CD4-positive, alpha-beta T cell treated with Interleukin-6 for 4 hours (primary cell): Measurements from ENCODE around the gene ZBTB47.

Experiments used
- DNase-seq: peaks from one replicate; pipeline ENCODE4 v3.0.0-alpha.2; 2020; ENCODE audit warnings: mixed read lengths

The ZBTB47 gene

DNA sequence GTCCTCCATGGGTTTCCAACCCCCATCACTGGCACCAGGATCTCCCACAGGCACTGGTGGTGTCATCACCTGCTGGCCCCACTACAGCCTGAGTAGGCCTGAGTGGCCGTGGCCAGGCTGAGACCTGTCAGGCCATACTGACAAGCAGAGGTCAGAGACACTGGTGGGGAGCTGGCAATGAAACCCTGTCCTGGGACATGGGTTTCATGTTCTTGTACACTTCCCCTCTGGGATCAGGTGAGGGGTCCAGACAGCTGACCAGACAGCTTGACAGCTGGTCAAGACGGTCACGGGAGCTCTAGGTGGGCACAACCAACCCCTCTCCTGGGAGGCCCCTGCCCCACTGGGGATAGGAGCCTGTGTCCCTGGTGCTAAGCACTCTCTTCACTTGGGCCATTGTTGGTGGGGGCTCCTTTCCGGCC, 13.1 kb downstream of the ZBTB47 start:
- DNase-seq: no peak

DNA sequence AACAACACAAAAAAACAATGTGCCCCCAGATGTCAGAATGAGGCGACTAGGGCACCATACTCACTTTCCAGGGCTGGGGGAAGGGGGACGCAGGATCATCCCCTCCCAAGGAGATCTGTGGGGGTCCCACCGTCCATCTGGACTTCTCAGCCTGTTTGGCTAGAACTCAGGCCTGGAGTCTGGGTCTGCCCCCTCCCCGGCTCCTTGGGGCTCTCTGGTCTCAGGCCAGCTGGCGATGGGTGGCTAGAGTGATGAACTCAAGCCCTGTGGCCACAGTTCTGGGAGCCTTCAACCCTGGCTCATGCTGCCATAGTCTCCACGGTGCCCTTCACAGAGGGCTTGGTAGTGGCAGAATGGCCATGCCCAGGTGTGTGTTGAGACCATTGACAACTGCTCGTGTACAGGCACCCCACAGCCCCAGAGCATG, 13.6 kb downstream of the ZBTB47 start:
- DNase-seq: no peak

DNA sequence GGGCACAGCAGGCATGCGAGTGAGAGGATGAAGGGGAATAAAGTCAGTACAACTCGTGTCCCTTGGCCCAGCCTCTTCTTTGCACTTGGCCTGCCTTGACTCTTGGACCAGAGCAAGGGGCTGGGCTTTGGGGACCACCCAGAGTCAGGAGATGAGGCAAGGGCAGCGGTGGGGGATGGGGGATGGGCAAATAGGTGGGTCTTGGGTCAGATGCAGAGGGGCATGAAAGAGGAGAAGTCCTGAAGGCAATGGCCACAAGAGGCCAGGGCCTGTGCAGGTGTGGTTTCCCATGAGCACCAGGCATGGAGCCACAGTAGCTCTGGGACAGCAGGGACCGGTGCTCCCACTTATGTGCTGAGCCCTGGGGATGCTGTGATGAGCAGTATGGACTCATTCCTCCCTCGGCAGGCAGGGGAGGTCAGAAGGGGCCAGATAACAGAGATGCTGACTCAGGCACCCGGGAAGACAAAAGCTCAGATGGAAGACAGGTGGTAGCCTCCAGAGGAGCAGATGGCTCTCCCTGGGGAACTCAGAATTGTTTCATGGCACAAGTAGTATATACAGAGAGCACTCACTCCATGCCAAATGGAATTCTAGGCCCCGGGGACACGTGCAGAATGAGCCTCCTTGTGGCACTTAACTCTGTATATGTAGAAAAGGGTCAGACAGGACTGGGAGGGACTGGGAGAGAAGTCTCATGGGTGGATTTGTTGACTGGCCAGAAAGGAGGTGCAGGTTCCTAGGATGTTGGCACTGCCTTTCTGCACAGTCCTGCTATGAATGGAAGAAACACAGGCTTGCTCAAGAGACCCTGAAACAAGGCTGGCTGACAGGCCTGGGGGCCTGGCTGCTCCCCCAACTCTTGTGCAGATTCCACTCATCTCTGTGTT, 14.3 kb downstream of the ZBTB47 start:
- DNase-seq: no peak

GRCh38 chr3:42668413-42668760, 14.9 kb downstream of the ZBTB47 start:
- no peak for DNase-seq

DNA sequence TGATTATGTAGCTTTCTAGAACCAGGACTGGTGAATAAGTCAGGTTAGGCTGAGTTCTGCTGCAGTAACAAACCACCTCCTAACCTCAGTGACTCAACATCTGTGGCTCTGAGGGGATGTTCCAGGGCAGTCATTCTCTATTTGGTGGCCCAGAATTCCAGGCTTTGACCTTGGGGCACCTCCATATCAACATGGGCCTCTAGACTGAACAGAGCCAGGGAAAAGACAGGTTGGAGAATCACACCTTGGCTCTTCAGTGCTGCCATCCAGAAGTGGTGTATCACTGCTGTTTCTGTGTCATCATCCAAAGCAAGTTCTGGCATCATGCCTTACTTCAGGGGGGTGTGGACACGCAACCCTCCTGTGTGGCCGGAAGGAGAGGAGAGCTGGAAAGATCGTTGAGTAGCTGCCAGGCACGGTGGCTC, 15.3 kb downstream of the ZBTB47 start:
- no peak for DNase-seq

DNA sequence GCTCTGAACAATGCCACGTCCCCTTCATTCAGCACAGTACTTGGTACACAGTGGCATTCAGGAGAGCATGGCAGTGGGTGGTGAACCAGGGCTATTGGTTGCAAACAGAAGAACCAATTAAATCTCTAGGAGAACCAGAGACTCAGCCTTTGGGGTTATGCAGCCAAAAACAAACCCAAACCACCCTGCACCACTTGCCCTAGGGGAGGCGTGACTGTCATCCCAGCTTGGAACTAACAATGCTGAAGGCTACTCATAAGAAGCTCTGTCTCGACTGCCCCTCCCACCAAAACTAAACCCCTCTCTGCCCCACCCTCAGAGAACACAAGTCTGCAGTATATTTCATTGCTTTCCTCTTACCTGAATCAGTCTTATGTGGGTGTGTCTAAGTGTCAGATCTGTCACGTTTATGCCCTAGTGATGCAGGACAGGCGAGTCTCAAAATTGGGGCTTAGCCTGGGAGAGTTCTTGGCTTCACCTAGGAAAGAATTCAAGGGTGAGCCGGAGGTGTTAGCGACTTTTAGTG, 16.6 kb downstream of the ZBTB47 start:
- DNase-seq: no peak

GRCh38 chr3:42670670-42671069, 17.2 kb downstream of the ZBTB47 start:
- DNase-seq: no peak

GRCh38 chr3:42672515-42672914, 19.0 kb downstream of the ZBTB47 start:
- no peak for DNase-seq

DNA sequence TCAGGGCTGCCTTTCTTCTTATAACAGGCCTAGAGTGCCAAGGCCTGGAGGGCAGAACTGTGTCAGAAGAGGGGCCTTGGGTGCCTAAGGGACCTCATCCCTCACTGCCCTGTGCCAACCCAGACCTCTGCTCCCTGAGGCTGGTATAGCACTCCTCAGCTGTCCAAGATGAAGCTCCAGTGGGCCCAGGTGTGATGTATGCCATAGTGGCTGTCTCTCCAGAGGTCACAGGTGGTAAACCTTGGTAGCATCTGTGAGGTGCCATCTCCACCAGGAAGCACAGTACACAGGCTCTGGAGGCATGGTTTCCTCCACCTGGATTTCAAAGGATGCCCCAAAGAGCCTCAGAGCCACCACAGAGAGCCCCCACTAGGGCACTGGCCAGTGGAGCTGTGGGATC, 19.6 kb downstream of the ZBTB47 start:
- no peak for DNase-seq

- no peak for DNase-seq
Measured at GRCh38 chr3:42674146-42674545, 20.6 kb downstream of the ZBTB47 start.

DNA sequence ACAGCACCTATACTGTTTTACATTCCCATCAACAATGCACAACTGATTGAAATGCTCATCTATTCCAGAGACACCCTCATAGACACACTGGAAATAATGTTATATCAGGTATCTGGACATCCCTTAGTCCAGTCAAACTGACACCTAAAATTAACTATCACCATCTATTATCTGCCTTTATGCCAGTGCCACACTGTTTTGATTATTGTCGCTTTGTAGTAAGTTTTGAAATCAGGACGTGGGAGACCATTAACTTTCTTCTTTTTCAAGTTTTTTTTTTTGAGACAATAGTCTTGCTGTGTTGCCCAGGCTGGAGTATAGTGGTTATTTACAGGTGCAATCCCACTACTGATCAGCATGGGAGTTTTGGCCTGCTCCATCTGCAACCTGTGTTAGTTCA, 22.4 kb downstream of the ZBTB47 start:
- DNase-seq: no peak

- no peak for DNase-seq
Measured at GRCh38 chr3:42678447-42678846, 24.9 kb downstream of the ZBTB47 start.

- no peak for DNase-seq
Measured at GRCh38 chr3:42680271-42680670, 26.8 kb downstream of the ZBTB47 start.

DNA sequence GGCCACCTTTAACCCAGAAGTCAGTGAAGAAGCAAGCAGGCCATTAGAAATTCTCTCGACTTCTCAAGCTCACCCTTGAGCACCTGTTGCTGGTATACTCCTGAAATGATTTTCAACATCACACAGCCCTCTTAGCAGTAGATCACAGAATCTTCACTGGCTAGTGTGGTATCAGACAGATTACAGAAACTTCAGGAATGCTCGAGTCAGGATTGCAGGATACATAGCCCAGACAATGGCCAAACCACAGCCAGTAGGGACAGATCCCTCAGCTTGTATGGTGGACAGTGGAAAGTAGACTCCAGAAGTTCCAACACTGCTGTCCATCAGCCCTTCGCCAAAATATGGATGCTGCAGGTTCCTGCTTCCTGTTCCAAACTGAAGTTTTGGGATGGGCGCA, 27.3 kb downstream of the ZBTB47 start:
- no peak for DNase-seq

DNA sequence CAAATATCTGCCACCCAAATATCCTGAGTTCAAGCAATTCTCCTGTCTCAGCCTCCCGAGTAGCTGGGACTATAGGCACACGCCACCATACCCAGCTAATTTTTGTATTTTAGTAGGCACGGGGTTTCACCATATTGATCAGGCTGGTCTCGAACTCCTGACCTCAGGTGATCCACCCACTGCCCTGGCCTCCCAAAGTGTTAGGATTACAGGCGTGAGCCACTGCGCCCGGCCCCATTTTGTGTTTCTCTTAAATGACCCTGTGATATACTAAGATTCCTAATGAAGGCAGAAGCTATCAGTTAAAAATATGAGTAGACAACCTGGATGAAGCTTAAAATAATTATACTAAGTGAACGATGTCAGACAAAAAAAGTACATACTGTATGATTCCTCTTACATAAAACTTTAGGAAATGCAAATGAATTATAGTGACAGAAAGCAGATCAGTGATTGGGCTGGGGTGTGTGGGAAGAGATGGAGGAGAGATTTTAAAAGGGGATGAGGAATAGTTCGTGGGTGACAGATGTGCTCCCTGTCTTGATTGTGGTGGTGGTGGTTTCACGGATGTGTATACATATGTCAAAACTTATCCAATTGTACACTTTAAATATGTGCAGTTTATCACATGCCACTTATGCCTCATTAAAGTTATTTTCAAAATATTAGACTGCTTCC, 28.0 kb downstream of the ZBTB47 start:
- no peak for DNase-seq

DNA sequence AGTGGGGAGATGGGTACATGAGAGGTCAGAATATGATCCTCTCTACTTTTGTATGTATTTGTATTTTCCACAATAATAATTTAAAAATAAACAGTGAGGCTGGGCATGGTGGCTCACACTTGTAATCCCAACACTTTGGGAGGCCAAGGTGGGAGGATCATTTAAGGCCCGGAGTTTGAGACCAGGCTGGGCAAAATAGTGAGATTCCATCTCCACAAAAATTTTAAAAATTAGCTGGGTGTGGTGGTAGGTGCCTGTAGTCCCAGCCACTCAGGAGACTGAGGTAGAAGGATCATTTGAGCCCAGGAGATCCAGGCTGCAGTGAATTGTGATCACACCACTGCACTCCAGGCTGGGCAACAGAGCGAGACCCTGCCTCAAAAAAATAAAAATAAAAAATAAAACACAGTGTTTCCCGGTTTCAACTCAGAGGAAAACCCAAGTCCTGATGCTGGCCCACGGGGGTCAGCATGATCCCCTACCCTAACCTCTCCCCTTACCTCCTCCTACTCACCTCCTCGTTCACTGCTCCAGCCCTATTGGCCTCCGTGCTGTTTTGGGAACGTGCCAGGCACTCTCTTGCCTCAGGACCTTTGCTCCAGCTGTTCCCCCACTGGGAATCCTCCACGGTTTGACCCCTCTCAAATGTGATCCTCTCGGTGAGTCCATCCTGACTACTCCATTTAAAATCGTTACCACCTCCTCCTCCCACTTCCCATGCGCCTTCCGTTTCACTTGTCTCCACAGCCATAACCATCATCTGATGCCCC, 29.0 kb downstream of the ZBTB47 start:
- DNase-seq: no peak

DNA sequence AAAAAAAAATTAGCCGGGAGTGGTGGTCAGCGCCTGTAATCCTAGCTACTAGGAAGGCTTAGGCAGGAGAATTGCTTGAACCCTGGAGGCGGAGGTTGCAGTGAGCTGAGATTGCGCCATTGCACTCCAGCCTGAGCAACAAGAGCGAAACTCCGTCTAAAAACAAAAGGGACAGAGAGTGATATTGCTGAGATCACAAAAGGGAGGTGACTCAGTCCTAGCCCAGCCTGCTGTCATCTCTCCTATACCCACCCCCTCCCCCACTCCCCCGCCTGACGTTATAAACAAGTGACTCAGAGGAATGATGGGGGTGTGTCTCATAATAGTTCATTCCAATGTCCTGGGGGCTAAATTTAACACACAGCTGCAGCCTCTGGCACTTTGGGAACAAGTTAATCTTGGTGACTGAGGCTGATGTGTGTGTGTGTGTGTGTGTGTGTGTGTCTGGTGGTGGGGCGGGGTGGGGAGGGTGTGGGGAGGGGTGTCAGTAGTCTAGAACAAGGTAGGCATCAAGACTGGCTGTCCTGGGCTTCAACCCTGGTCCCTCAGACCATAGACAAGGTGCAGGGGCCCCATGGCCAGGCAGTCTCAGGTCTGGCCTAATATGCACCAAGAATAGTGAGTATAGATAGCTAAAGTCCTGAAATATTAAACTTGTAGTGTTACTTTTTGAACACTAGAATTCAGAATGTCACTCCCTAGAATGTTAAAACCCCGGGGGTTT, 30.5 kb downstream of the ZBTB47 start:
- DNase-seq: peak; percentile 9

- DNase-seq: no peak
Measured at GRCh38 chr3:42684632-42685362, 31.3 kb downstream of the ZBTB47 start.

DNA sequence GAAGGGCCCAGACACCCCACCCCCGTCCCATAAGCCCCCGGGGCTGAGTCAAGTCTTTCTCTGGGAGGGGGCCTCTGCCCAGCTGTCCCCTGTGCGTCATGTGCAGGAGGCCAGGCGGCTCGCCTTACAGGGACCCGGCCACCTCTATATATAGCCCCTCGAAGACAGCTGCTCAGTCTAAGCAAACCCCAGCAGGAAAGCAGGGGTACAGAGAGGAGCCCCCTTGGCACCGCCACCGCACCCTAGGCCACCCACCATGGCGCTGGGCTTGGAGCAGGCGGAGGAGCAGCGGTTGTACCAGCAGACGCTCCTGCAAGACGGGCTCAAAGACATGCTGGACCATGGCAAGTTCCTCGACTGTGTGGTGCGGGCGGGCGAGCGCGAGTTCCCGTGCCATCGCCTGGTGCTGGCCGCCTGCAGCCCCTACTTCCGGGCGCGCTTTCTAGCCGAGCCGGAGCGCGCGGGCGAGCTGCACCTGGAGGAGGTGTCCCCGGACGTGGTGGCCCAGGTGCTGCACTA, 31.9 kb downstream of the ZBTB47 start, which contains the start of gene KLHL40:
KLHL40 (plus strand) TSS at position 175 of the 519 bp plus-strand sequence; CDS start at position 257, 82 bp downstream.
- no peak for DNase-seq

DNA sequence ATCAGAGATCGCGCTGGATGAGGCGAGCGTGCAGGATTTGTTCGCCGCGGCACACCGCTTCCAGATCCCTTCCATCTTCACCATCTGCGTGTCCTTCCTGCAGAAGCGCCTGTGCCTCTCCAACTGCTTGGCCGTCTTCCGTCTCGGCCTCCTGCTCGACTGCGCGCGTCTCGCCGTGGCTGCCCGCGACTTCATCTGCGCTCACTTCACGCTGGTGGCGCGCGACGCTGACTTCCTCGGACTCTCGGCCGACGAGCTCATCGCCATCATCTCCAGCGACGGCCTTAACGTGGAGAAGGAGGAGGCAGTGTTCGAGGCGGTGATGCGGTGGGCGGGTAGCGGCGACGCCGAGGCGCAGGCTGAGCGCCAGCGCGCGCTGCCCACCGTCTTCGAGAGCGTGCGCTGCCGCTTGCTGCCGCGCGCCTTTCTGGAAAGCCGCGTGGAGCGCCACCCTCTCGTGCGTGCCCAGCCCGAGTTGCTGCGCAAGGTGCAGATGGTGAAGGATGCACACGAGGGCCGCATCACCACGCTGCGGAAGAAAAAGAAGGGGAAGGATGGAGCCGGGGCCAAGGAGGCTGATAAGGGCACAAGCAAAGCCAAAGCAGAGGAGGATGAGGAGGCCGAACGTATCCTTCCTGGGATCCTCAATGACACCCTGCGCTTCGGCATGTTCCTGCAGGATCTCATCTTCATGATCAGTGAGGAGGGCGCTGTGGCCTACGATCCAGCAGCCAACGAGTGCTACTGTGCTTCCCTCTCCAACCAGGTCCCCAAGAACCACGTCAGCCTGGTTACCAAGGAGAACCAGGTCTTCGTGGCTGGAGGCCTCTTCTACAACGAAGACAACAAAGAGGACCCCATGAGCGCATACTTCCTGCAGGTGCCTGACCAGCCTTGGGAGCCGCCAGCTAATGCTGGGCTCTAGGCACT, 32.7 kb downstream of the ZBTB47 start:
- no peak for DNase-seq
